Mesothelial cell of epicardium (in vitro differentiated cells): ENCODE data around the gene AZU1. TPM values are rescaled to one million over a fixed set of nuclear protein-coding genes. Genes with fewer than 3 reads are reported as not detected.

Experiments
- DNase-seq, 2 experiments: peaks; one replicate each; pipeline ENCODE4 v3.0.0; 2021; ENCODE audit warnings: low spot score in 2 of 2; ENCODE audit not compliant: unreplicated experiment in 2 of 2
- H3K27ac Mint-ChIP-seq: 2 replicates; pipeline ENCODE4 v1.8.0; 2021; ENCODE audit warnings: mixed read lengths
- H3K27me3 Mint-ChIP-seq: 2 replicates; pipeline ENCODE4 v1.8.0; 2021; ENCODE audit warnings: low read depth, mixed read lengths
- H3K36me3 Mint-ChIP-seq: 2 replicates; pipeline ENCODE4 v1.8.0; 2021; ENCODE audit warnings: mixed read lengths
- H3K4me1 Mint-ChIP-seq: 2 replicates; pipeline ENCODE4 v1.8.0; 2021; ENCODE audit warnings: mixed read lengths
- H3K4me3 Mint-ChIP-seq: 2 replicates; pipeline ENCODE4 v1.8.0; 2021; ENCODE audit warnings: mild to moderate bottlenecking, moderate library complexity, mixed read lengths
- H3K9me3 Mint-ChIP-seq: 2 replicates; pipeline ENCODE4 v1.8.0; 2021; ENCODE audit warnings: mixed read lengths
- CTCF ChIP-seq: fragments of 200-600 bp; sonication (generic); IDR thresholded peaks from one replicate; pipeline ENCODE4 v1.5.0; 2021; ENCODE audit warnings: antibody characterized with exemption; ENCODE audit not compliant: unreplicated experiment
- total RNA-seq: library from RNA; stranded (reverse); gene quantifications from 3 replicates; pipeline ENCODE4 v1.2.1, GENCODE V29; 2021

Gene AZU1
- total RNA-seq, 1 donor from 2014 or later = 6.7 TPM

GRCh38 chr19:805600-806550 lies 21.8 kb upstream of the AZU1 start:
- no peak overlapping the region for H3K27ac Mint-ChIP-seq
- H3K4me1 Mint-ChIP-seq = peaks cover 36% of the 10 kb centered on the region
- no peak overlapping the region for H3K4me3 Mint-ChIP-seq
- peaks cover 22% of the 10 kb centered on the region for H3K36me3 Mint-ChIP-seq
- H3K27me3 Mint-ChIP-seq = no peaks in the 10 kb centered on the region
- no peak for DNase-seq
- no peak for TF ChIP-seq CTCF
- H3K9me3 Mint-ChIP-seq = no peaks in the 10 kb centered on the region

- peaks cover 22% of the 10 kb centered on the region for H3K36me3 Mint-ChIP-seq
- peaks cover 26% of the 10 kb centered on the region for H3K4me1 Mint-ChIP-seq
- no peak overlapping the region for H3K4me3 Mint-ChIP-seq
- no peaks in the 10 kb centered on the region for H3K9me3 Mint-ChIP-seq
- peak overlapping the region; percentile 85 for H3K27ac Mint-ChIP-seq
- peak; percentile 18 for TF ChIP-seq CTCF
- H3K27me3 Mint-ChIP-seq = no peaks in the 10 kb centered on the region
- DNase-seq = no peak
Observed at GRCh38 chr19:806815-807421, 20.7 kb upstream of the AZU1 start.

GRCh38 chr19:807627-808422 lies 19.8 kb upstream of the AZU1 start:
- TF ChIP-seq CTCF = no peak
- H3K4me3 Mint-ChIP-seq = no peak overlapping the region

GRCh38 chr19:808423-808775 lies 19.2 kb upstream of the AZU1 start:
- peaks cover 19% of the 10 kb centered on the region for H3K36me3 Mint-ChIP-seq
- H3K4me1 Mint-ChIP-seq = peaks cover 13% of the 10 kb centered on the region
- H3K27ac Mint-ChIP-seq = no peak overlapping the region
- H3K9me3 Mint-ChIP-seq = no peaks in the 10 kb centered on the region
- TF ChIP-seq CTCF = no peak
- no peak for DNase-seq
- no peaks in the 10 kb centered on the region for H3K27me3 Mint-ChIP-seq
- no peak overlapping the region for H3K4me3 Mint-ChIP-seq

More at GRCh38 chr19:807627-808422, 19.8 kb upstream of the AZU1 start:
- Mint-ChIP-seq H3K27me3 (no peaks in the 10 kb centered on the region), H3K27ac (peak overlapping the region; percentile 85), H3K4me1 (peaks cover 17% of the 10 kb centered on the region), H3K36me3 (peaks cover 19% of the 10 kb centered on the region), H3K9me3 (no peaks in the 10 kb centered on the region)
- DNase-seq = no peak

GRCh38 chr19:810077-810855 lies 17.4 kb upstream of the AZU1 start:
- Mint-ChIP-seq H3K9me3 (no peaks in the 10 kb centered on the region), H3K36me3 (peaks cover 21% of the 10 kb centered on the region), H3K4me3 (no peak overlapping the region), H3K27ac (peak overlapping the region; percentile 56), H3K27me3 (no peaks in the 10 kb centered on the region), H3K4me1 (peaks cover 8% of the 10 kb centered on the region)
- DNase-seq = no peak
- TF ChIP-seq CTCF = no peak
